D721Med (cell line): ENCODE data around the gene ANKRD31.
"Not testable (repeated sequence)": the region's sequence is repeated elsewhere in the genome, so short reads cannot be mapped to it uniquely, and the experiment has no call there.

Experiments
- DNase-seq: peaks from one replicate; pipeline ENCODE4 v3.0.0; 2011; ENCODE audit warnings: low spot score; ENCODE audit not compliant: insufficient read length
- FAIRE-seq: peaks from 2 replicates; lab custom pipeline; 2011; peaks lifted over from hg19 to GRCh38; lab: Jason Lieb, UNC
- TF ChIP-seq, protein P1 (sequence below): IDR thresholded peaks from 2 replicates; pipeline ENCODE4 v1.5.1; 2012; ENCODE audit warnings: mild to moderate bottlenecking, control low read depth; ENCODE audit not compliant: insufficient read depth; ENCODE audit errors: missing control alignments

The ANKRD31 gene

DNA sequence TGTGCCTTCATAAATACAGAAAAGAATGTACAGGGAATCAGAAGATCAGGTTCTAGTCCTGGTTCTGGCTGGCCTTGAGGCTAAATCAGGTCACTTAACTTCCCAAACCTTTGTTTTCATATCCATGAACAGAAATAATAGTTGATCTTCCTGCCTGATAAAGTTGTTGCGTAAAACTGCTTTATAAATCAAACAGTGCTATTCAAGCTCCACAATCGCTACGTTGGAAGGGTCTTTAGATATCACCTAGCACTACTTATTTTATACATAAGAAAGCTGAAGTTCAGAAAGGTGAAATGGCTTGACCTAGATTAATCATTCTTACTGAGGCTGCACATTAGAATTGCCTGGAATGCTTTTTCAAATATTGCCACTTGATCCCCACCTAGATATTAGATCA lies 148.0 kb downstream of the ANKRD31 start:
- TF ChIP-seq, protein P1, sequence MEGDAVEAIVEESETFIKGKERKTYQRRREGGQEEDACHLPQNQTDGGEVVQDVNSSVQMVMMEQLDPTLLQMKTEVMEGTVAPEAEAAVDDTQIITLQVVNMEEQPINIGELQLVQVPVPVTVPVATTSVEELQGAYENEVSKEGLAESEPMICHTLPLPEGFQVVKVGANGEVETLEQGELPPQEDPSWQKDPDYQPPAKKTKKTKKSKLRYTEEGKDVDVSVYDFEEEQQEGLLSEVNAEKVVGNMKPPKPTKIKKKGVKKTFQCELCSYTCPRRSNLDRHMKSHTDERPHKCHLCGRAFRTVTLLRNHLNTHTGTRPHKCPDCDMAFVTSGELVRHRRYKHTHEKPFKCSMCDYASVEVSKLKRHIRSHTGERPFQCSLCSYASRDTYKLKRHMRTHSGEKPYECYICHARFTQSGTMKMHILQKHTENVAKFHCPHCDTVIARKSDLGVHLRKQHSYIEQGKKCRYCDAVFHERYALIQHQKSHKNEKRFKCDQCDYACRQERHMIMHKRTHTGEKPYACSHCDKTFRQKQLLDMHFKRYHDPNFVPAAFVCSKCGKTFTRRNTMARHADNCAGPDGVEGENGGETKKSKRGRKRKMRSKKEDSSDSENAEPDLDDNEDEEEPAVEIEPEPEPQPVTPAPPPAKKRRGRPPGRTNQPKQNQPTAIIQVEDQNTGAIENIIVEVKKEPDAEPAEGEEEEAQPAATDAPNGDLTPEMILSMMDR, result no peak
- no peak for FAIRE-seq
- DNase-seq, result no peak

DNA sequence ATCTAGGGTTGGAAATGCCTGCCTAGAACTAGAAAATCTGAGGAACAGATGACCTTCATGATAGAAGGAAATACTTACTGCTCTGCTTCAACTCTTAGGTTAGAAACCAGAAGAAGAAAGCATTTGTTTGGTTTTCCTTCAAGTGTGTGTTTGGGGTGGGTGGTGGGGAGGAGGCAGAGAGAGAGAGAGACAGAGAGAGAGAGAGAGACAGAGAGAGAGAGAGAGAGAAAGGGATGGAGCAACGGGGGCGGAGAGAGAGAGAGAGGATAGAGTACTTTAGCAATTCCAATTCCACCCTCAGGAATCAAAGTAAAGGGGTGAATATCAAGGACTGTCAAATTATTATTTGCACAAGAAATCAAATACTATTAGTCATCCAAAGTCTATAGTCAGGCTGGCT lies 155.2 kb downstream of the ANKRD31 start:
- TF ChIP-seq, protein P1, result no peak
- no peak for DNase-seq
- FAIRE-seq, result no peak

DNA sequence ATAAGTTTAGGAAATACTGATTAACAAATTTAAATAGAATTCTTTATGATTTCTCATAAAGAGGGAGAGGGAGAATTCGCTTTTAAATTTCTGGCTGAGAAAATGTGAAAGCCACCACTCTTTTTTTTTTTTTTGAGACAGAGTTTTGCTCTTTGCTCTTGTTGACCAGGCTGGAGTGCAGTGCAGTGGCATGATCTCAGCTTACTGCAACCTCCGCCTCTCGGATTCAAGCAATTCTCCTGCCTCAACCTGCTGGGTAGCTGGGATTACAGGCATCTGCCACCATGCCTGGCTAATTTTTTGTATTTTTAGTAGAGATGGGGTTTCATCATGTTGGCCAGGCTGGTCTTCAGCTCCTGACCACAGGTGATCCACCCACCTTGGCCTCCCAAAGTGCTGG lies 157.3 kb downstream of the ANKRD31 start:
- FAIRE-seq, DNase-seq: not testable (repeated sequence)

DNA sequence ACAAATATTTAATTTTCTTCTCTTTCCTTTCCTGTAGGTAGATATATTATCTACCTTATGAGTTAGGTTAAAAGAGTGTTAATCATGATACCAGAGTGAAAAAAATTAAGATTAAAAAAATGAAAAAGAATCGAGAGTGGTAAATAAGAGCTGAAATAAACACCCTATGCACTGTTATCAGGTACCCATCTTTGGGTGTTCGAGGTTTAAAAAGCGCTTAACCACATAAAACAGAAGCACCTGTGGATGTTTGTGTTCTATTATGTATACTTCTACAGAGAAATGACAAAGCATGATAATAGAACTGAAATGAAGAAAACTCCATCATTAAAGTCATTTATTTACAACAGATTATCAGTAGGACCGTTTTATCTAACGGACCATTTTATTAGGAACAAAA lies 158.7 kb downstream of the ANKRD31 start:
- FAIRE-seq, result no peak
- TF ChIP-seq, protein P1, result no peak
- no peak for DNase-seq

DNA sequence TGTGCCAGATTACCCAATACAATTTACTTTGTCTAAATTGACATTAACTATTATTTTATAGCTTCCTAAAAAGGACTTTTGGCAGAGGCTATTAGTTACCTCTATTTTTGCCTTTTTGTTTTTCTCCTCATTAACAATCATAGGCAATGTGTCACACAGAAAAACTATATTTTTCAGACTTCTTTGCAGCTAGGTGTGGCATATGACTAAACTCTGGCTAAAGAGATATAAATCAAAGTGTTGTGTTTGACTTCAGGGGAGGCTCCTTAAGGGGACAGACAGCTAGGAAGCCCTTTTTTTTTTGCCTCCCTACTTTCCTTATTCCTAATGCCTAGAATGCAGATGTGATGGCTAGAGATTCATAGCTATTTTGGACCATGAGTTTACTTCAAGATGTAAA lies 164.6 kb downstream of the ANKRD31 start:
- FAIRE-seq, result no peak
- TF ChIP-seq, protein P1, result no peak

DNA sequence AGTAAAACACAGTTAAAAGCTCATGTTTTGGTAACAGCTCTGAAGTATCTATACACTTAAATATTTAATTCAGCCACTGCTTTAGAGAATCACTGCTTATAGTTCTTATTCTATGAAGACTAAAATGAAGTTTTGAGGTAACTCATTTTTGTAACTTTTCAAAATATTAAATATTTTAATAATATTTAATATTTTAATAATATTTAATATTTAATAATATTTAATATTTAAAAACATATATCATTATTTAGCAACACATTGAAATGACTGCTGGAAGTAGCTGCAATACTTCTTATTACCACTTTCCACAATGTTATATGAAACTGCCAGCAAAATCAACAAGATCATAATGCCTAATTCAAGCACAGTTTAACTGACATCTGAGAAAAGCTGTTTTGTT lies 165.6 kb downstream of the ANKRD31 start:
- TF ChIP-seq, protein P1, result no peak
- FAIRE-seq, result no peak

More for the DNA sequence above, 164.6 kb downstream of the ANKRD31 start:
- no peak for DNase-seq

DNA sequence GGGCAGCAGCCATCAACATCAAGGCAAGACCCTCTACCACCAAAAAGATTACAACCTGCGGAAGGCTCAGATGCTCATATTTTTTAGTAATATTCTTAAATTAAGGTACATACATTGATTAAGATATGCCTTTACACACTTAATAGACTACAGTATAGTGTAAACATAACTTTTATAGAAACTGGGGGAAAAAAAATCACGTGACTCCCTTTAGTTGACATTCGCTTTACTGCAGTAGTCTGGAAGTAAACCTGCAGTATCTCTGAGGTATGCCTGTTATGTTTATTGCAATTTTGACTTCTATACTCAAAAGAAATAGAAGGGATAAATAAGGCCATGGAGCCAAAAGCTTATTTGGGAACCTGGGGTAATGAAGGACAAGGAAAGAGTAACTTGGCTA lies 169.2 kb downstream of the ANKRD31 start:
- DNase-seq (no peak), FAIRE-seq (no peak)
- TF ChIP-seq, protein P1, result no peak

More for the DNA sequence above, 165.6 kb downstream of the ANKRD31 start:
- DNase-seq, result no peak
